Stimulated activated CD4-positive, alpha-beta T cell treated with anti-CD3 and anti-CD28 coated beads, Interleukin-2, amount 100 ng/mL, for 4 hours (primary cell): ENCODE measurements around the gene TUBD1.
"Not testable (repeated sequence)": the region's sequence is repeated elsewhere in the genome, so short reads cannot be mapped to it uniquely, and the experiment has no call there.

Source experiments
- DNase-seq: peaks from one replicate; pipeline ENCODE4 v3.0.0-alpha.2; 2020; ENCODE audit warnings: low read depth

Gene TUBD1, protein sequence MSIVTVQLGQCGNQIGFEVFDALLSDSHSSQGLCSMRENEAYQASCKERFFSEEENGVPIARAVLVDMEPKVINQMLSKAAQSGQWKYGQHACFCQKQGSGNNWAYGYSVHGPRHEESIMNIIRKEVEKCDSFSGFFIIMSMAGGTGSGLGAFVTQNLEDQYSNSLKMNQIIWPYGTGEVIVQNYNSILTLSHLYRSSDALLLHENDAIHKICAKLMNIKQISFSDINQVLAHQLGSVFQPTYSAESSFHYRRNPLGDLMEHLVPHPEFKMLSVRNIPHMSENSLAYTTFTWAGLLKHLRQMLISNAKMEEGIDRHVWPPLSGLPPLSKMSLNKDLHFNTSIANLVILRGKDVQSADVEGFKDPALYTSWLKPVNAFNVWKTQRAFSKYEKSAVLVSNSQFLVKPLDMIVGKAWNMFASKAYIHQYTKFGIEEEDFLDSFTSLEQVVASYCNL

GRCh38 chr17:59892924-59893675, at the start of gene TUBD1, which contains the start of gene RPS6KB1:
TUBD1 (minus strand) TSS chr17:59892943; CDS start chr17:59891002, 1,941 bp downstream.
RPS6KB1 (plus strand) TSS chr17:59893121; CDS start chr17:59893185, 64 bp downstream.
- DNase-seq = peak; percentile 96

DNA sequence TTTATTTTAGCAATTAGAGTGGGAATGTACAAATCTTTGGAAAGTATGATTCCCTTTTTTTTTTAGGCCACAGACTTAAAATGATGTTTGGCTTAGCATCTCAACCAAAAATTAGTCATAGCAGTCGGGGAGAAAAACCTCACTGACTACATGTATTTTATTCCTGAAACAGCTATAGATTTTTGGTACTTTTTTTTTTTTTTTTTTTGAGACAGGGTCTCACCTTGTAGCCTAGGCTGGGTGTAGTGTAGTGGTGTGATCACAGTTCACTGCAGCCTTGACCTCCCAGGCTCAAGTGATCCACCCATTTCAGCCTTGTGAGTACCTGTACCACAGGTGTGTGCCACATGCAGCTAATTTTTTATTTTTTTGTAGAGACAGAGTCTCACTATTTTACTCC, 48.4 kb upstream of the TUBD1 start:
- DNase-seq = no peak

DNA sequence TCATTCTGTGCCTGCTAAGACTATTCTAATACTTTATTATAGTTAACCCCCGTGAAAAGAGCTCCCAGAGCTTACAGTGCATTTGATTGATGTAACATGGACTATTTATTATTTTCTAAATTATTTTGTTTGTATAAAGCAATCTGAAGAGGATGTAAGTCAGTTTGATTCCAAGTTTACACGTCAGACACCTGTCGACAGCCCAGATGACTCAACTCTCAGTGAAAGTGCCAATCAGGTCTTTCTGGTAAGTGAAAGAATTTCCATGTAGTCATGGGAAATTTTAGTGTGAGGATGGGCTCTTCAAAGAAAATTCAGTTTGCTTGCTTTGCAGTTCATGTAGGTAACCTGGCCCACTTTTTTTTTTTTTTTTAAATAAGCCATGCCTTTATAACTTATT, 48.0 kb upstream of the TUBD1 start:
- DNase-seq = peak; percentile 31

DNA sequence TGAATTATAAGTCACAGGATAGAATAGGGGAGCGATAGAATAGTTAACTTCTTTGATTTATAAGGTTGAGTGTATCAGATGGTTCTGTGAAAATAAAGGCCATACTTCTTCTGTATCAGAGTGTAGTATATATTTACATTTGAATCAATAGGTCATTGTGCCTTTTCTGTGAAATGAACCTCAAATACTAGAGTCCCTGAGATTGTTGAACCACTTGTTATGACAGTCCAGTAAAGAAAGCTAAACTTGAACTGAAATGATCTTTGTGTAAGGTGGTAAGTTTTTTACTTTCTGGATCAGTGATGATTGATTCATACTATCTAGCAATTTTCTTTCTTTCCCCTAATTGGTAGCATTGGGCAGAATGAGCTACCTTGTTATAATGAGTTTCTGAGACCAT, 40.6 kb upstream of the TUBD1 start:
- not testable (repeated sequence) for DNase-seq

DNA sequence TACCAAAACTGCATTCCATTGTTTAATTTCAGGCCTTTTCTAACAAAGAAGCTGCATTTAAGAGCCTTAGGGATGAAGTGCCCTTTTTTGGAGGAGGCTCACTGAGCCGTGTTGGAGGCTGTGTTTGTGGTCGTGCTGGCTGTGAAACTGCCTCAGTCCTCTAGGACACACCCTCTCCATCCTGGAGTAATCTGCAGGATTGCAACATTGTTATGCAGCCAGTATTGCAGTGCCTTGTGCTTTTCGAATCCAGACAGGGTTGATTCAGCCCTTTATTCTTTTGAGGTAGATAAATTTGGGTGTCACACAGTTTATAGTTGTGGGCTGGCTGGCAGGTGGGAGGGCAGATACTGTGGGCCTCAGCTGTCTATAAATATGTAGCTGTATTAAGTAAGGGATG, 38.0 kb upstream of the TUBD1 start:
- DNase-seq = not testable (repeated sequence)

- not testable (repeated sequence) for DNase-seq
Observed at GRCh38 chr17:59930121-59930520, 37.4 kb upstream of the TUBD1 start.

- not testable (repeated sequence) for DNase-seq
Observed at GRCh38 chr17:59920637-59921036, 27.9 kb upstream of the TUBD1 start.

DNA sequence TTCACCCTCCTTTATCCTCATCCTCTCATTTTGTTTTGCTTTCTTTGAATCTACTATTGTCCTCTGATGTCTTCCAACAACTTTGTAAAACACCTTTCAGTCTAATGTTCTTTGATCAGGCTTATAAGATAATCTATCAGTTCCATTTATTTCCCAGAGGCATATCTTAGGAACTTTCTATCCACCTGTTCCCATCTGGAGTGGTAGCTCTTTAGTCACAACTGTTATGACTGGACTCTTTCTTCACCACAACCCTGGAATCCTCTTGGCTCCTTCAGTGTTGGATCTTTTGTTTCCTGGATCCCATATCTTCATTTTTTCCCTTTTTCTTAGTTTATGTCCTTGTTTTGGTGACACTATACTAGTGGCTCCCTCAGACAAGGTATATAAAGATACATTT, 23.7 kb upstream of the TUBD1 start:
- DNase-seq = no peak

GRCh38 chr17:59914274-59914854, 21.6 kb upstream of the TUBD1 start:
- DNase-seq = peak; percentile 14

GRCh38 chr17:59907467-59907866, 14.7 kb upstream of the TUBD1 start:
- no peak for DNase-seq

- no peak for DNase-seq
Observed at GRCh38 chr17:59903455-59903854, 10.7 kb upstream of the TUBD1 start.

DNA sequence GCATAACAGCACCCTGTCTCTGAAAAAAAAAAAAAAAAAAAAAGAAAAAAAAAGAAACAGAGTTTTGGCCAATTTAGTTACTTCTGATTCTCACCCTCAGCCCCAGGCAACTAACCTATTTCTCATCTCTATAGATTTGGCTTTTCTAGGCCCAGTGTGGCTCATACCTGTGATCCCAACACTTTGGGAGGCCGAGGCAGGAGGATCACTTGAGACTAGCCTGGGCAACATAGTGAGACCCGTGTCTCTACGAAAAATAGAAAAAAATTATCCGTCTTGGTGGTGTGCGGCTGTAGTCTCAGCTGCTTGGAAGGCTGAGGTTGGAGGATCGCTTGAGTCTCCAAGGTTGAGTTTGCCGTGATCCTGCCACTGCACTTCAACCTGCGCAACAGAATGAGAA, 8.9 kb upstream of the TUBD1 start:
- no peak for DNase-seq

DNA sequence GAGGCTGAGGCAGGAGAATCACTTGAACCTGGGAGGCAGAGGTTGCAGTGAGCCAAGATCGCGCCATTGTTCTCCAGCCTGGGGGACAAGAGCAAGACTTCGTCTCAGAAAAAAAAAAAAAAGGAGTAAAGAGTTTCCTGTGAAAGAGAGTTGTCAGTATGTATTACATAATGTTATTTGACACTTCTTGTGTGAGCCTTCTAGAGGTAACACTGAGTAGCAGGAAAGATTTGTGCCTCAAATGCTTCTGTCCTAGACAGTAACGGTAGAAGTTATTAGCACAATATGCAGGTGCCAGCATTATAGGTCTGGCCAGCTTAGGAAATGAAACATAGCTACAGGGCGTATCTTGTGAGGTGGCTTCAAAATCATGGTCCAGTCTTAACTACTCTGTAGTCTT, 6.4 kb upstream of the TUBD1 start:
- no peak for DNase-seq

- no peak for DNase-seq
Observed at GRCh38 chr17:59897090-59897489, 4.3 kb upstream of the TUBD1 start.

- no peak for DNase-seq
Observed at GRCh38 chr17:59893676-59894100, 945 bp upstream of the TUBD1 start.

DNA sequence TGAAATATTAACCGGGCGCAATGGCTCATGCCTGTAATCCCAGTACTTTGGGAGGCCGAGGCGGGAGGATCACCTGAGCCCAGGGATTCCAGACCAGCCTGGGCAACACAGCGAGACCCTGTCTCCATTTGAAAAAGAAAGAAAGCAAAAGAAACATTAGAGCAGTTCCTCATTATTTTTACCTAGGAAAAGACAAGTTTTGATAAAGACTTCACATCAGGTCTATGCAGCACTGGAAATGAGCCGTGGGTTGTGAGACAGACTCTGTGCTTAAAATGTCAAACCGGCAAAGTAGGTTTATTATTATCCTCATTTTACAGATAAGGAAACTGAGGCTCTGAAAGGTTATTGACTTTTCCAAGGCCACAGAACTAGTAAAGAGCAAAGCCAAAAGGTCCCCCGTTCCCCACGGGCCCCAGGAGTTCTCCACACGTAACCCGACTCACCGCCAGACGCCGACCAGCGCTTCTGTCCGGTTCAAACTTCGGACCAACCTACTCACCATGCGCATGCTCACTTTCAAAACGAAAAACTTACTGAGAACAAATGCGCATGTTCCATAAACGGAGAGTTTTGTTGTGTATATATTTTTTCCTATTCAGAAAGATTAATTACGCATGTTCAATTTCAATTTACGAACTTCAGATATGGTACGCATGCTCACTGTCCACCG, 356 bp downstream of the TUBD1 start:
- DNase-seq = no peak

DNA sequence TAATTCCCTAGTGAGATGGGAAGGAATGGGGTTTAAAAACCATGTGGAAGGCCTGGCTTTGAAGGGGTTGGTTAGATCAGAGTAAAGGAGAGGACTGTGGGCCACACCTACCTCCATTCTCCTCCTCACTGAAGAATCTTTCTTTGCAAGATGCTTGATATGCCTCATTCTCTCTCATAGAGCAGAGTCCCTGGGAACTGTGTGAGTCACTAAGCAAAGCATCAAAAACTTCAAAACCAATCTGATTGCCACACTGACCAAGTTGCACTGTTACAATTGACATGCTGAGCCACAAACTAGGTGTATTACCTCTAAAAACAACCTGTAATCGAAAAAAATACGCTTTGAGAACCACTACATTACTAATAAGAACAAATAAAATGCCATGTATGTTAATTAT, 2.0 kb downstream of the TUBD1 start:
- no peak for DNase-seq

DNA sequence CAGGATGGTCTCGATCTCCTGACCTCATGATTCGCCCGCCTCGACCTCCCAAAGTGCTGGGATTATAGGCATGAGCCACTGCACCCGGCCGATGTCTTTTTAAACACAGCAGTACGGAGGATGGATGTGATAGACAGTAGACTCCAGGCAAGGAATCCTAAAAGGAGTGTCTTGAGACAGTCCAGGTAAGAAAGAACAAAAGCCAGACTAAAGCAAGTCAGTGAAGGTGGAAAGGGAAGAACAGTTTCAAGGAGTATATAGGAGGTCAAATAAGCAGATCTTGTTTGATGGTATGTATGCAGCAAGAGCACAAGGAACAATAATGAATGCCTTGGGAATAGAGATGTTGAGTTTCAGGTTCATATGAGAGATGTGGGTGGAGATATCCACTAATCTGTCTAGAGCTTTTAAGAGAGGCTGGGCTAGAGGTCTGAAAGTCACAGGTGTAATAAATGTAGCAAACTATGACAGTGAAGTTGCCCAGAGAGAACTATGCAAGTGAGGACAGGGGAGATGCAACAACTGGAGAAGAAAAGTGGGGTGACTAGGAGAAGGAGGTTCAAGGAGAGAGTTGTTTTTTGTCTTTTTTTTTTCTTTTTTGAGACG, 4.5 kb downstream of the TUBD1 start:
- DNase-seq = no peak

GRCh38 chr17:59884861-59885260, 7.9 kb downstream of the TUBD1 start:
- no peak for DNase-seq

- DNase-seq = no peak
Observed at GRCh38 chr17:59878624-59879023, 14.1 kb downstream of the TUBD1 start.

- DNase-seq = no peak
Observed at GRCh38 chr17:59877965-59878364, 14.8 kb downstream of the TUBD1 start.

GRCh38 chr17:59876107-59876506, 16.6 kb downstream of the TUBD1 start:
- DNase-seq = no peak
